Measurements from ENCODE around the gene PDZK1IP1.

Gene PDZK1IP1

GRCh38 chr1:47189844-47190508 is at the start of gene PDZK1IP1:
TSS of gene PDZK1IP1 (minus strand) at chr1:47190036. CDS start at chr1:47189932, 104 bp downstream.
- no peak for TF ChIP-seq CTCF (IDR thresholded peaks at IDR 0.05; ENCODE audit: low read length, missing control alignments)
- peak; percentile 89 for DNase-seq (ENCODE audit: low read depth)
- H3K4me3 ChIP-seq (replicated peaks; ENCODE audit: low read depth, low read length) = no peak within 1 kb of the TSS

DNA sequence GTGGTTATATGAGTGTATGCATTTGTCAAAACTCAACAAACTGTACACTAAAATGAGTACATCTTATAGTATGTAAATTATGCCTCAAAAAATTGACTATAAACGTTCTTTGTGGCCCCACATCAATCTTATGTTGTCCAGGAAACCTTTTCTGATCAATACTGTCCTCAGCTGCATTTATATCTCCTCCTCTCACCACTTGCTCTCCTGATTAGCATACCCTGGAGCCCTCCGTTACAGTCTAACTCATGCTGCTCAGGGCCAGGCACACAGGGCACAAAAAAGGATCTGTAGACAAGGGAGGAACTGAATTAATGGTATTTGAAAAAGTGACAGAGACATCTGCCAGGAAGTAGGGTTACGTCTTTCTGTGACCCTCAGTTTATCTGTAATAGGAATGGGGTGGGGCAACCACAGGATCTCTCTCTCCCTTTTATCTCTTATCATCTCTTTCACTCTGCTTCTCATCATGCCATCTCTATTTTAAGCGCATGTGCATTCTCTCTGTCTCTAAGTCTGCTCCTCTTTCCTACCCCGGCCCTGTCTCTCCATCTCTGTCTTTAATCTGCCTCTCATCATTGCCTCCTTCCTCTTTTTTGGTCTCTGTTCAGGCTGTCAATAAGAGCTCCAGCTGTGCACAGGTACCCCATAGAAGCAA is 49.2 kb upstream of the PDZK1IP1 start:
- DNase-seq (ENCODE audit: low read depth) = no peak
- no peak for TF ChIP-seq CTCF (IDR thresholded peaks at IDR 0.05; ENCODE audit: low read length, missing control alignments)
- H3K4me3 ChIP-seq (replicated peaks; ENCODE audit: low read depth, low read length) = no peak overlapping the region

DNA sequence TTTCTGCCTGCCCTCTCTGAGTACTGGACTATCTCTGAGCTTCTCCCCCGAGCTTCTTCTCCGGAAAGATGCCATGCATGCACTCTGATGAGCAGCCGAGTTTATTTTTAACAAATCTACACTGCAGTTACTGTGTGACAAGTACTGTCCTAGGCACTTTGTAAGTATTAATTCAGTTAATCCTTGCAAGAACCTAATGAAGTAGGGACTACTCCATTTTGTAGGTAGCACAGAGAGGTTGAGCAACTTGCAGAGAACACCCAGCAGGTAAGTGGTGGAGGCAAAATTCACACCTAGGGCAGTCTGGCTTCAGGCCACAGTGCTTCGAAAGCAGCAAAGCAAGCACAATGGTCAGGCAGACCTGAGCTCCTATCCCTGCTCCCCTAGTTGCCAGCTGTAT is 46.0 kb upstream of the PDZK1IP1 start:
- H3K4me3 ChIP-seq (replicated peaks; ENCODE audit: low read depth, low read length) = no peak overlapping the region
- TF ChIP-seq CTCF (IDR thresholded peaks at IDR 0.05; ENCODE audit: low read length, missing control alignments) = no peak
- DNase-seq (ENCODE audit: low read depth) = no peak

DNA sequence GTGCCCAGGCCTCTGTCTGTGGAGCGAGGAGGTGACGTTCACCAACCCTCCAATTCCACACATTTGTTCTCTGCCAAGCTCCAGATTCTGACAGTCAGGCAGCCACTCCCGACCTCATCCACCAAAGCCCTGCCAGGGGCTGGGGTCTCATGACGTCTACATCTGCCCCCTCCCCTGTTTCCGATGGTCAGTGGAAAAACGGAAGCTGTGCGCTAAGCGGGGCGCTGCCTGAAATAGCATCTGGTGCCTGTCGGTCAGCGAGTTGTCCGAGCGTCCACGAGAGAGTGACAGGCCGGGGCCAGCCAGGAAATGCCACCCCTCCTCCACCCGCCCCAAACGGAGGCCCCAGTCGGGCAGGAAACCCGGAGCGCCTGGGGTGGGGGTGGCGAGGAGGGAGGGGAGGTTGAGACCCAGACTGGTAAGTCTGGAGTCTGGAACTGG is 45.4 kb upstream of the PDZK1IP1 start:
- DNase-seq (ENCODE audit: low read depth) = no peak
- H3K4me3 ChIP-seq (replicated peaks; ENCODE audit: low read depth, low read length) = no peak overlapping the region
- TF ChIP-seq CTCF (IDR thresholded peaks at IDR 0.05; ENCODE audit: low read length, missing control alignments) = no peak

DNA sequence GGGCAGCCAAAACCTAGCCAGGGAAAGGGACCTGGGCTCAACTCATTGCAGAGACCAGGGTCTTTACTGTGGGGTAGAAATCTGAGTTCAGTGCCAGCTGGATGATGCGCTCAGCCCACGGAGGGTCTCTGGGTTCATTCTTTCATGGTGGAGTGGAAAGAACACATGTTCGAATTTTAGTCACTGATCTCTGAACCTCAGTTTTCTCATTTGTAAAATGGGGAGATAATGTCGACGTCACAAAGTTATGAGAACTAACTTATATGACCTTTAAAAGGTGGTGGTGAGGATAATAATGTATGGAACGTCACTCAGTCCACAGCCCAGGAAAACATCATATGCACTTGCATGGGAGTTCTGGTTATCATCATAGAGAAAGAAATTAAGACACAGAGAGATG is 43.4 kb upstream of the PDZK1IP1 start:
- no peak for DNase-seq (ENCODE audit: low read depth)
- no peak overlapping the region for H3K4me3 ChIP-seq (replicated peaks; ENCODE audit: low read depth, low read length)

DNA sequence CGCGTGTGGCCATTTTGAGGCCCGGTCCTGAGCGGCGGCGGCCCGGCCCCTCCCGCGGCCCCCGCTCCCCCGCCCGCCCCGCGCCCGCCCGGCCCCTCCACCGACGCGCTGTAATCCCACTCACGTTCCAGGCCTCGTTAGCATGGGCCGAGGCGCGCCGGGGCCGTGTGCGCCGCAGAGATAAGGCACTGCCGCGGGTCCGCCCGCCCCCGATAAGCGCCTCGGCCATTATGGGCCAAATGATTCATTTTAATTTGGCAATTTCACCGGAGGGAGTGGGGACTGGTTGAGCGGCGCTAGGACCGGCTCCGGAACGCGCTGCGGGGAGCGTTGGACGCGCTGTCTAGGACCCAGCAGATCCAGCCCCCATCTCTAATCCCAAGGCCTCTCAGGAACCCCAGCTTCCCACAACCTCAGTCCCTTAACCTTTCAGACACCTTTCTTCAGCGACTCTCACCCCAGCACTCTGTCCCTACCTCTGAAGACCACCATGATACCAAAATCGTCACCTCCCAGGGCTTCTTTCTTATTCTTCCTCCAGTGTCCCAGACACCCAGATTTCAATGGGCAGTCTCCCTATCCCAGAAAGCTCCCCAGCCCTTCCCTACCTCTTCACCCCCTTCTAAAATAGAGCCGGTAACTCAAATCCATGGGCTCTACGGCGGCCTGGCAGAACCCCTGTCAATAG is 42.5 kb upstream of the PDZK1IP1 start, which contains the start of gene TAL1:
TSS of gene TAL1 (minus strand) at position 39 of the 688 bp plus-strand sequence. CDS start 6,337 bp downstream, outside the sequence.
- DNase-seq (ENCODE audit: low read depth) = no peak
- TF ChIP-seq CTCF (IDR thresholded peaks at IDR 0.05; ENCODE audit: low read length, missing control alignments) = no peak
- peak within 1 kb of the TSS; percentile 38 for H3K4me3 ChIP-seq (replicated peaks; ENCODE audit: low read depth, low read length)

More for the DNA sequence above, 43.4 kb upstream of the PDZK1IP1 start:
- no peak for TF ChIP-seq CTCF (IDR thresholded peaks at IDR 0.05; ENCODE audit: low read length, missing control alignments)
